Endothelial cell of umbilical vein (primary cell): ENCODE measurements around the gene SCTR. TPM values are rescaled to one million over a fixed set of nuclear protein-coding genes. Genes with fewer than 3 reads are reported as not detected.

Experiments
- BruUV-seq: library from RNA; stranded (reverse); fragments of 400-500 nt; replicated peaks from 2 replicates; lab custom pipeline; 2021; lab: Mats Ljungman, UMichigan
- CTCF ChIA-PET: fragments of 300-600, 350-600 bp; sonication (Branson Sonifier 250); formaldehyde crosslinking; loops from one replicate; lab custom pipeline; 2021; ENCODE audit warnings: antibody characterized with exemption, inconsistent platforms; lab: Charles Lee
- POLR2A ChIA-PET: fragments of 300-600, 350-600 bp; sonication (Branson Sonifier 250); formaldehyde crosslinking; loops from one replicate; lab custom pipeline; 2021; ENCODE audit warnings: antibody characterized with exemption, inconsistent platforms; lab: Charles Lee
- DNase-seq: peaks from one replicate; pipeline ENCODE4 v3.0.0-alpha.2; 2011; ENCODE audit warnings: low read depth, low spot score
- FAIRE-seq: peaks from 2 replicates; lab custom pipeline; 2011; peaks lifted over from hg19 to GRCh38; lab: Jason Lieb, UNC
- H2AFZ ChIP-seq: 2 replicates; pipeline ENCODE4 v1.6.0; 2012; ENCODE audit warnings: low read depth, low read length, control low read depth, inconsistent platforms
- H3K27ac ChIP-seq: 2 replicates; pipeline ENCODE4 v1.5.1; 2011; ENCODE audit warnings: low read depth, mild to moderate bottlenecking, control low read depth, low read length, moderate library complexity; ENCODE audit not compliant: insufficient read depth
- H3K27me3 ChIP-seq, 2 experiments: 2 replicates each; pipeline versions ENCODE4 v1.6.0 to v1.6.1; 2011; ENCODE audit warnings: low read length in 2 of 2, mixed read lengths in 1 of 2; ENCODE audit not compliant: control insufficient read depth in 2 of 2, insufficient read depth in 2 of 2
- H3K36me3 ChIP-seq, 2 experiments: 2 replicates in 1 of 2; 3 replicates in 1 of 2; pipeline ENCODE4 v1.5.1; 2011; ENCODE audit warnings: low read length in 2 of 2, mild to moderate bottlenecking in 1 of 2, moderate library complexity in 1 of 2; ENCODE audit not compliant: control insufficient read depth in 2 of 2, insufficient read depth in 2 of 2; ENCODE audit errors: extremely low read depth in 1 of 2
- H3K4me1 ChIP-seq: 3 replicates; pipeline ENCODE4 v1.5.1; 2011; ENCODE audit warnings: mild to moderate bottlenecking, low read length; ENCODE audit not compliant: control insufficient read depth, insufficient read depth; ENCODE audit errors: extremely low read depth
- H3K4me2 ChIP-seq: 2 replicates; pipeline ENCODE4 v1.6.1; 2011; ENCODE audit warnings: low read length, control low read depth, mixed read lengths; ENCODE audit not compliant: insufficient read depth
- H3K4me3 ChIP-seq, 3 experiments: fragments of 200-600 bp in 1 of 3; sonication (generic), shearing (Covaris generic) in 1 of 3; replicated peaks in 1 of 3; 2 replicates each; pipeline ENCODE4 v1.5.1; 2011 to 2016; ENCODE audit warnings: control low read depth in 3 of 3, low read length in 3 of 3, mild to moderate bottlenecking in 2 of 3, inconsistent platforms in 1 of 3, low read depth in 1 of 3, moderate library complexity in 1 of 3; ENCODE audit not compliant: insufficient read depth in 1 of 3
- H3K79me2 ChIP-seq: 2 replicates; pipeline ENCODE4 v1.6.0; 2012; ENCODE audit warnings: low read length, inconsistent platforms; ENCODE audit not compliant: control insufficient read depth, insufficient read depth
- H3K9ac ChIP-seq: replicated peaks from 2 replicates; pipeline ENCODE3; 2011; ENCODE audit warnings: low read length, control low read depth; ENCODE audit not compliant: insufficient read depth; ENCODE audit errors: extremely low read depth
- H3K9me1 ChIP-seq: replicated peaks from 3 replicates; pipeline ENCODE4 v1.6.0; 2011; ENCODE audit warnings: mild to moderate bottlenecking, low read length; ENCODE audit not compliant: control insufficient read depth, insufficient read depth; ENCODE audit errors: extremely low read depth
- H3K9me3 ChIP-seq: replicated peaks from 2 replicates; pipeline ENCODE4 v1.5.1; 2012; ENCODE audit warnings: low read length, inconsistent platforms; ENCODE audit not compliant: control insufficient read depth, insufficient read depth
- H4K20me1 ChIP-seq: replicated peaks from 2 replicates; pipeline ENCODE3; 2011; ENCODE audit warnings: mild to moderate bottlenecking, low read length; ENCODE audit not compliant: control insufficient read depth, insufficient read depth; ENCODE audit errors: extremely low read depth
- CTCF ChIP-seq, 2 donors: IDR thresholded peaks; 1 replicate in 1 of 2; 2 replicates in 1 of 2; pipeline ENCODE4 v1.5.1; 2011; ENCODE audit warnings: low read length in 2 of 2, mild to moderate bottlenecking in 2 of 2, moderate library complexity in 2 of 2, control low read depth in 1 of 2, inconsistent platforms in 1 of 2, low read depth in 1 of 2; ENCODE audit not compliant: insufficient read depth in 1 of 2; ENCODE audit errors: extremely low read depth in 1 of 2
- EZH2 ChIP-seq: IDR thresholded peaks from 2 replicates; pipeline ENCODE4 v1.6.1; 2012; ENCODE audit warnings: borderline replicate concordance, low read depth, mild to moderate bottlenecking, moderate library complexity, low read length, inconsistent platforms; ENCODE audit not compliant: severe bottlenecking
- FOS ChIP-seq: IDR thresholded peaks from 2 replicates; pipeline ENCODE4 v1.6.1; 2011; ENCODE audit warnings: mild to moderate bottlenecking, low read length, moderate library complexity, borderline replicate concordance; ENCODE audit not compliant: insufficient read depth
- GATA2 ChIP-seq: IDR thresholded peaks from 2 replicates; pipeline ENCODE4 v1.7.0; 2011; ENCODE audit warnings: low read depth, mild to moderate bottlenecking, moderate library complexity, mixed read lengths, low read length; ENCODE audit not compliant: insufficient read length, insufficient read depth
- JUN ChIP-seq: IDR thresholded peaks from 2 replicates; pipeline ENCODE4 v1.6.1; 2011; ENCODE audit warnings: borderline replicate concordance, low read depth; ENCODE audit not compliant: insufficient read length, insufficient read depth
- MAX ChIP-seq: IDR thresholded peaks from 2 replicates; pipeline ENCODE4 v1.6.1; 2011; ENCODE audit not compliant: insufficient read depth, insufficient read length
- MYC ChIP-seq: IDR thresholded peaks from one replicate; pipeline ENCODE4 v1.6.1; 2011; ENCODE audit warnings: mild to moderate bottlenecking, low read depth, low read length
- POLR2A ChIP-seq: IDR thresholded peaks from 2 replicates; pipeline ENCODE4 v1.6.1; 2012; ENCODE audit warnings: low read depth, mild to moderate bottlenecking, control low read depth, low read length
- POLR2AphosphoS5 ChIP-seq: IDR thresholded peaks from 2 replicates; pipeline ENCODE4 v1.6.1; 2012; ENCODE audit warnings: low read depth, mild to moderate bottlenecking, control low read depth, low read length, moderate library complexity; ENCODE audit not compliant: insufficient read depth
- dilution Hi-C: fragments of 300-500 bp; cut with MboI; formaldehyde crosslinking; loops from one replicate; pipeline ENCODE4 v1.15.0; 2019; ENCODE audit warnings: low sequenced_read_pairs; ENCODE audit not compliant: extremely low pct_ligation_motif_present
- intact Hi-C: fragments of 100-400 bp; cut with micrococcal nuclease; formaldehyde crosslinking; loops from one replicate; pipeline ENCODE4 v1.10.0; 2022
- polyA plus RNA-seq, 4 experiments: library from polyadenylated mRNA; depleted of rRNA in 3 of 4; stranded (reverse) in 3 of 4; unstranded in 1 of 4; fragments of >200 nt; gene quantifications; 2 replicates each; pipeline versions ENCODE4 v1.2.1 to v1.2.3, GENCODE V29; 2011 to 2012; ENCODE audit warnings: missing spikeins in 1 of 4
- total RNA-seq: library from RNA; stranded (reverse); gene quantifications from 2 replicates; pipeline ENCODE4 v1.2.3, GENCODE V29; 2021

The SCTR gene
- total and polyA plus RNA-seq, 2 donors (not counting 3 experiments of a cell fraction or from before 2014, with no cell fraction given): not detected

GRCh38 chr2:119495948-119496347 lies 28.3 kb downstream of the SCTR start:
- intact Hi-C loops (no loop called here), dilution Hi-C loops (no loop called here)
- CTCF ChIA-PET: interaction anchor here (2.1 kb wide), 1 partner anchor 22 kb away, joined by 4 read pairs; no protein-coding TSS in a partner anchor

More at GRCh38 chr2:119495948-119496347, 28.3 kb downstream of the SCTR start:
- Histone ChIP-seq H3K9me3 (no peaks in the 10 kb centered on the region), H3K27ac (no peak overlapping the region), H3K4me1 (peaks cover 3% of the 10 kb centered on the region), H2AFZ (no peak overlapping the region), H3K4me2 (no peak overlapping the region), H3K79me2 (no peaks in the 10 kb centered on the region), H3K9ac (no peak overlapping the region), H3K9me1 (no peaks in the 10 kb centered on the region), H3K36me3 (no peaks in the 10 kb centered on the region), H3K4me3 (no peak overlapping the region), H4K20me1 (no peaks in the 10 kb centered on the region), H3K27me3 (peaks cover 2 to 11% of the 10 kb centered on the region in 2 experiments)
- DNase-seq: no peak
- FAIRE-seq: no peak
- POLR2A ChIA-PET: no interaction called here
- no TSS peak for BruUV-seq
- TF ChIP-seq POLR2A (no peak), FOS (no peak), EZH2 (no peak), GATA2 (no peak), MAX (no peak), CTCF (IDR thresholded peaks at IDR 0.05; ENCODE audit: extremely low read depth in 1 of 2, insufficient read depth in 1 of 2, low read depth in 1 of 2, low read length in 2 of 2) (no peak), POLR2AphosphoS5 (no peak), MYC (no peak), JUN (no peak)
